K562 (cell line): ENCODE data around the gene ERGIC1. TPM values are rescaled to one million over a fixed set of nuclear protein-coding genes. Genes with fewer than 3 reads are reported as not detected.

ENCODE experiments used
- ATAC-seq: fragments of 200-7000 bp; cut with Tn5 transposase; 3 replicates; pipeline ENCODE4 v1.9.1; 2020; ENCODE audit warnings: moderate library complexity
- BruUV-seq: library from RNA; stranded (reverse); fragments of 400-500 nt; replicated peaks from 2 replicates; lab custom pipeline; 2021; lab: Mats Ljungman, UMichigan
- CTCF ChIA-PET: fragments of 300-600 bp; formaldehyde crosslinking; extraction: SDS; loops from one replicate; lab custom pipeline; 2021; ENCODE audit warnings: low intra/inter-chr PET ratio; lab: Yijun Ruan, JAX
- POLR2A ChIA-PET: fragments of 300-600, 350-650 bp; sonication (Branson Sonifier 250); formaldehyde crosslinking; extraction: SDS; loops from one replicate; lab custom pipeline; 2021; ENCODE audit warnings: antibody characterized with exemption, inconsistent platforms; lab: Yijun Ruan, JAX
- DNase-seq, 4 experiments: peaks; one replicate each; pipeline versions ENCODE4 v3.0.0 to v3.0.0-alpha.2; 2011 to 2018; ENCODE audit warnings: low spot score in 3 of 4, mixed read lengths in 3 of 4; ENCODE audit errors: extremely low read depth in 1 of 4
- FAIRE-seq: peaks from 2 replicates; lab custom pipeline; 2011; peaks lifted over from hg19 to GRCh38; lab: Jason Lieb, UNC
- H2AFZ ChIP-seq: 2 replicates; pipeline ENCODE4 v1.6.0; 2011; ENCODE audit warnings: low read depth, low read length, control low read depth, inconsistent platforms
- H3K27ac ChIP-seq: fragments of 200-600 bp; 3 replicates; pipeline ENCODE4 v1.8.0; 2011; ENCODE audit warnings: low read depth, mild to moderate bottlenecking, control low read depth, inconsistent platforms, low read length, moderate library complexity, mixed read lengths; ENCODE audit errors: extremely low read depth
- H3K27me3 ChIP-seq, 2 experiments: fragments of 300-600 bp in 1 of 2; 2 replicates in 1 of 2; 3 replicates in 1 of 2; pipeline versions ENCODE4 v1.6.0 to v1.8.0; 2011; ENCODE audit warnings: inconsistent platforms in 2 of 2, low read length in 2 of 2, mild to moderate bottlenecking in 1 of 2, mixed read lengths in 1 of 2, moderate library complexity in 1 of 2; ENCODE audit not compliant: control insufficient read depth in 2 of 2, insufficient read depth in 2 of 2
- H3K36me3 ChIP-seq: fragments of 300-600 bp; 3 replicates; pipeline ENCODE4 v1.8.0; 2011; ENCODE audit warnings: mild to moderate bottlenecking, low read length, inconsistent platforms; ENCODE audit not compliant: control insufficient read depth, insufficient read depth
- H3K4me1 ChIP-seq, 2 experiments: fragments of 200-600 bp in 1 of 2; replicated peaks in 1 of 2; 2 replicates in 1 of 2; 3 replicates in 1 of 2; pipeline versions ENCODE4 v1.5.1 to v1.8.0; 2011; ENCODE audit warnings: inconsistent platforms in 2 of 2, low read length in 2 of 2, mild to moderate bottlenecking in 1 of 2, mixed read lengths in 1 of 2, moderate library complexity in 1 of 2; ENCODE audit not compliant: control insufficient read depth in 2 of 2, insufficient read depth in 2 of 2
- H3K4me2 ChIP-seq: 2 replicates; pipeline ENCODE4 v1.6.1; 2011; ENCODE audit warnings: low read length, control low read depth, inconsistent platforms, mixed read lengths; ENCODE audit not compliant: insufficient read depth
- H3K4me3 ChIP-seq: fragments of 200-600 bp; sonication (generic), shearing (Covaris generic); 2 replicates; pipeline ENCODE4 v1.5.1; 2016; ENCODE audit warnings: control low read depth, inconsistent platforms
- H3K79me2 ChIP-seq: fragments of 200-600 bp; 3 replicates; pipeline ENCODE4 v1.8.0; 2011; ENCODE audit warnings: low read length, inconsistent platforms; ENCODE audit not compliant: control insufficient read depth, insufficient read depth
- H3K9ac ChIP-seq, 2 experiments: 2 replicates each; pipeline versions ENCODE4 v1.6.0 to v1.6.1; 2011; ENCODE audit warnings: low read depth in 2 of 2, low read length in 2 of 2, control low read depth in 1 of 2, inconsistent platforms in 1 of 2, mild to moderate bottlenecking in 1 of 2, mixed read lengths in 1 of 2; ENCODE audit not compliant: insufficient read depth in 1 of 2
- H3K9me1 ChIP-seq: one replicate; pipeline ENCODE4 v1.6.0; 2011; ENCODE audit warnings: inconsistent platforms, mild to moderate bottlenecking, low read length, moderate library complexity; ENCODE audit not compliant: control insufficient read depth, insufficient read depth
- H3K9me3 ChIP-seq: replicated peaks from 2 replicates; pipeline ENCODE4 v1.5.1; 2011; ENCODE audit warnings: low read depth, low read length, inconsistent platforms; ENCODE audit not compliant: control insufficient read depth, insufficient read depth
- H4K20me1 ChIP-seq: replicated peaks from 2 replicates; pipeline ENCODE4 v1.6.1; 2011; ENCODE audit warnings: low read length, inconsistent platforms, mixed read lengths; ENCODE audit not compliant: control insufficient read depth, insufficient read depth
- BDP1 ChIP-seq: IDR thresholded peaks from 3 replicates; pipeline ENCODE4 v1.6.1; 2011; ENCODE audit not compliant: insufficient read length, insufficient read depth
- CHD7 ChIP-seq: fragments of 200-600 bp; sonication (generic); IDR thresholded peaks from one replicate; pipeline ENCODE4 v1.6.1; 2012; ENCODE audit warnings: mild to moderate bottlenecking, low read depth, low read length, inconsistent platforms
- E2F5 ChIP-seq: sonication (generic); formaldehyde crosslinking; IDR thresholded peaks from 2 replicates; pipeline ENCODE4 v1.8.0; 2022; ENCODE audit warnings: mild to moderate bottlenecking, missing genetic modification reagents
- FOXM1 ChIP-seq, 2 experiments: fragments of 450-650 bp in 1 of 2; sonication (generic) in 1 of 2; formaldehyde crosslinking in 1 of 2; IDR thresholded peaks; 2 replicates each; pipeline versions ENCODE4 v1.6.1 to v1.9.0; 2017 to 2022; ENCODE audit warnings: low read depth in 2 of 2, mild to moderate bottlenecking in 2 of 2, missing genetic modification reagents in 1 of 2, moderate library complexity in 1 of 2
- PTRF ChIP-seq: fragments of 450-650 bp; IDR thresholded peaks from 2 replicates; pipeline ENCODE4 v1.6.1; 2016; ENCODE audit warnings: mild to moderate bottlenecking, missing genetic modification characterization, missing compliant biosample characterization
- SETDB1 ChIP-seq: IDR thresholded peaks from one replicate; pipeline ENCODE4 v1.6.1; 2012; ENCODE audit warnings: low read length, control low read depth, inconsistent platforms
- SNRNP70 ChIP-seq: fragments of 200-400 bp; formaldehyde crosslinking; optimal IDR thresholded peaks from 2 replicates; pipeline ENCODE3; 2017; ENCODE audit warnings: low read depth, low read length
- TEAD4 ChIP-seq, 2 experiments: sonication (generic) in 1 of 2; formaldehyde crosslinking in 1 of 2; IDR thresholded peaks; 2 replicates each; pipeline versions ENCODE4 v1.6.1 to v1.8.0; 2012 to 2022; ENCODE audit warnings: borderline replicate concordance in 1 of 2, inconsistent platforms in 1 of 2, low read length in 1 of 2, mild to moderate bottlenecking in 1 of 2, missing genetic modification reagents in 1 of 2
- YBX1 ChIP-seq: fragments of 450-650 bp; IDR thresholded peaks from 2 replicates; pipeline ENCODE4 v1.7.1; 2016; ENCODE audit warnings: mild to moderate bottlenecking
- ZNF197 ChIP-seq: fragments of 200-800 bp; sonication (Bioruptor generic); IDR thresholded peaks from 2 replicates; pipeline ENCODE4 v1.6.1; 2016; ENCODE audit warnings: low read depth, missing genetic modification characterization, missing compliant biosample characterization
- WGBS: fragments of 100-300 bp; shearing (Covaris generic); methylation state at CpG from one replicate; pipeline ENCODE4 v1.1.6; 2016; ENCODE audit warnings: low coverage, mixed read lengths; ENCODE audit not compliant: insufficient coverage; ENCODE audit errors: missing lambda C conversion rate; 5-methylcytosine and 5-hydroxymethylcytosine counted together
- in situ Hi-C: fragments of 300-500 bp; cut with MboI; formaldehyde crosslinking; loops from 4 replicates; pipeline ENCODE4 v1.15.0; 2018; ENCODE audit warnings: inconsistent platforms, mixed read lengths
- intact Hi-C: fragments of 100-400 bp; cut with micrococcal nuclease; formaldehyde crosslinking; loops from 2 replicates; pipeline ENCODE4 v1.14.2; 2022
- polyA plus RNA-seq, 8 experiments: library from polyadenylated mRNA; depleted of rRNA in 4 of 8; stranded (reverse) in 5 of 8; unstranded in 3 of 8; fragments of >200 nt; fragmentation: Nextera tagmentation in 2 of 8; fragmentation: Illumina TruSeq in 1 of 8; extraction: Ambion mirVana in 2 of 8; extraction: Trizol in 1 of 8; gene quantifications; 2 replicates each; pipeline versions ENCODE4 v1.2.1 to v1.2.3, GENCODE V29; 2011 to 2014; ENCODE audit warnings: inconsistent platforms in 1 of 8, missing spikeins in 1 of 8
- total RNA-seq, 7 experiments: library from RNA; depleted of rRNA in 6 of 7; stranded (reverse); fragments of >200 nt in 6 of 7; fragmentation: Illumina TruSeq in 2 of 7; extraction: Trizol in 2 of 7; gene quantifications; 2 replicates each; pipeline versions ENCODE4 v1.2.1 to v1.2.3, GENCODE V29; 2011 to 2021; ENCODE audit warnings: low replicate concordance in 1 of 7

Gene ERGIC1
- total and polyA plus RNA-seq, 9 of the 15 experiments (the other 6 are each of a cell fraction or from before 2014, with no cell fraction given) = 5.5 to 68.4 (median 36.4) TPM

GRCh38 chr5:172936401-172936800 is 102.3 kb downstream of the ERGIC1 start:
- Histone ChIP-seq H3K9me3 (no peaks in the 10 kb centered on the region), H3K4me3 (no peak overlapping the region), H3K27me3 (no peaks in the 10 kb centered on the region), H2AFZ (no peak overlapping the region), H3K36me3 (peaks cover 7% of the 10 kb centered on the region; the same call in 1 of the 3 replicates), H3K4me2 (no peak overlapping the region), H3K79me2 (no peaks in the 10 kb centered on the region), H3K9ac (no peak overlapping the region), H3K27ac (no peak overlapping the region), H3K4me1 (peaks cover 0 to 5% of the 10 kb centered on the region in 2 experiments; a peak in 1 of 5 replicates), H3K9me1 (no peaks in the 10 kb centered on the region), H4K20me1 (no peaks in the 10 kb centered on the region)
- intact Hi-C loops (loop anchor here (5.0 to 10.0 kb wide), 2 partner anchors 346 to 462 kb away; no protein-coding TSS in a partner anchor), in situ Hi-C loops (no loop called here)
- no peak for DNase-seq
- POLR2A ChIA-PET = interaction anchor here (0.6 to 1.1 kb wide), 2 partner anchors 165 to 360 kb away, joined by 3 read pairs; partner anchors contain the start of gene DUSP1
- 77% methylated on average over 5 of the region's 5 CpGs for WGBS
- no peak for FAIRE-seq
- no peak for ATAC-seq
- BruUV-seq = no TSS peak
- CTCF ChIA-PET = no interaction called here
- TF ChIP-seq BDP1 = no peak
- no peak for TF ChIP-seq TEAD4 (IDR thresholded peaks at IDR 0.05; ENCODE audit: low read length)
- no peak for TF ChIP-seq TEAD4 (CRISPR knock-in tag; IDR thresholded peaks at IDR 0.05; ENCODE audit: borderline replicate concordance)
- TF ChIP-seq SETDB1 = no peak
- no peak for TF ChIP-seq E2F5 (CRISPR knock-in tag)
- no peak for TF ChIP-seq ZNF197 (CRISPR knock-in tag)
- no peak for TF ChIP-seq FOXM1 (IDR thresholded peaks at IDR 0.05; ENCODE audit: low read depth)
- no peak for TF ChIP-seq FOXM1 (CRISPR knock-in tag; IDR thresholded peaks at IDR 0.05; ENCODE audit: low read depth)
- TF ChIP-seq YBX1 = no peak
- TF ChIP-seq PTRF (tag) = no peak
- TF ChIP-seq SNRNP70 = no peak
- TF ChIP-seq CHD7 = no peak
